HG03025 (cell line): ENCODE data around the gene TRIM69.
"Not testable (repeated sequence)": the region's sequence is repeated elsewhere in the genome, so short reads cannot be mapped to it uniquely, and the experiment has no call there.

Experiments
- ATAC-seq: cut with Tn5 transposase; IDR thresholded peaks from one replicate; pipeline ENCODE4 v1.9.1; 2021; ENCODE audit warnings: mild to moderate bottlenecking, moderate library complexity; ENCODE audit not compliant: unreplicated experiment, low FRiP score

TRIM69 gene, protein sequence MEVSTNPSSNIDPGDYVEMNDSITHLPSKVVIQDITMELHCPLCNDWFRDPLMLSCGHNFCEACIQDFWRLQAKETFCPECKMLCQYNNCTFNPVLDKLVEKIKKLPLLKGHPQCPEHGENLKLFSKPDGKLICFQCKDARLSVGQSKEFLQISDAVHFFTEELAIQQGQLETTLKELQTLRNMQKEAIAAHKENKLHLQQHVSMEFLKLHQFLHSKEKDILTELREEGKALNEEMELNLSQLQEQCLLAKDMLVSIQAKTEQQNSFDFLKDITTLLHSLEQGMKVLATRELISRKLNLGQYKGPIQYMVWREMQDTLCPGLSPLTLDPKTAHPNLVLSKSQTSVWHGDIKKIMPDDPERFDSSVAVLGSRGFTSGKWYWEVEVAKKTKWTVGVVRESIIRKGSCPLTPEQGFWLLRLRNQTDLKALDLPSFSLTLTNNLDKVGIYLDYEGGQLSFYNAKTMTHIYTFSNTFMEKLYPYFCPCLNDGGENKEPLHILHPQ

GRCh38 chr15:44736181-44736765 is at the start of gene TRIM69:
Gene TRIM69 (plus strand): TSS chr15:44736528. CDS start chr15:44736705, 177 bp downstream.
- no peak for ATAC-seq

GRCh38 chr15:44689318-44689717 is 47.0 kb upstream of the TRIM69 start:
- not testable (repeated sequence) for ATAC-seq

DNA sequence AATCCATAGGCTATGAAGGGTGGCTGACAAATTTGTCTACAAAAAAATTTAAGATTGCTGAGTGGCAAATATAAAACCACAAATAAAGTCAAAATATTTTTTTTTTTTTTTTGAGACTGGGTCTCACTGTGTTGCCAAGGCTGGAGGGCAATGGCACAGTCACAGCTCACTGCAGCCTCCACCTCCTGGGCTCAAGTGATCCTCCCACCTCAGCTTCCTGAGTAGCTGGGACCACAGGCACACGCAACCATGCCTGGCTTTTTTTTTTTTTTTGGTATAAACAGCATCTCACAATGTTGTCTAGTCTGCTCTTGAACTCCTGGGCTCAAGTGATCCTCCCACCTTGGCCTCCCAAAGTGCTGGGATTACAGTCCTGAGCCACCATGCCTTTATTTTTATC is 46.1 kb upstream of the TRIM69 start:
- not testable (repeated sequence) for ATAC-seq

GRCh38 chr15:44692659-44693058 is 43.7 kb upstream of the TRIM69 start:
- no peak for ATAC-seq

GRCh38 chr15:44694416-44694815 is 41.9 kb upstream of the TRIM69 start:
- ATAC-seq, result no peak

DNA sequence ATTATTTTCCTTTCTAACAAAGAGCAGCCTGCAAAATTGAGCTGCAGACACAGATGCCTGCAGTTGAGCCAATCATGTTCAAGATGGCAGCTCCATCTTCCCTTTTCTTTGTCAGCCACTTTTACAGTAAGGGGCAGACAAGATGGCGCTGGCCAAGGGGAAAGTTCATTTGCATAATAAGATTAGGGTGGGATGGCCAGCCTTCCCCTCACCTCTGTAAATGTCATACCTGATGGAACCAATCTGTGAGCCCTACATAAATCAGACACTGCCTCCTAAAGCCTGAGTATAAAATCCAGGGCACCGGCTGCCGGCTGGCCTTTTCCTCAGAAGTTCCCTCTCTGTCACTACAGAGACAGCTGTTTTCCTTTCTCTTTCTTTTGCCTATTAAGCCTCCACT is 41.0 kb upstream of the TRIM69 start:
- no peak for ATAC-seq

DNA sequence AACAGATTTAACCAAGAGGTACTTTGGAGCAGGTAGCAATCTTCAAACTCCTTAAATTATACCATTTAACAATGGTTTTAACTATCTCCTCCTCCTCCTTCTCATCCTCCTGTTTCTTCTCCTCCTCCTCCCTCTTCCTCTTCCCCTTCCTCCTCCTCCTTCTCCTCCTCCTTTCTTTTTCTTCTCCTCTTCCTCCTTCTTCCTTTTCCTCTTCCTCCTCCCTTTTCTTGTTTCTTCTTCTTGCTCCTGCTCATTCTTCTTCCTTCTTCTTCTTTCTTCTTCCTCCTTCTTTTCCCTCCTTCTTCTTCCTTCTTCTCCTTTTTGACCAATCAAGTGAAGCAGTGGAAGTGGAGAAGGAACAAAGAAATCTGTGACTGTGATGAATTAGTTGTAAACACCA is 39.3 kb upstream of the TRIM69 start:
- ATAC-seq, result no peak

GRCh38 chr15:44698641-44699040 is 37.7 kb upstream of the TRIM69 start:
- no peak for ATAC-seq

DNA sequence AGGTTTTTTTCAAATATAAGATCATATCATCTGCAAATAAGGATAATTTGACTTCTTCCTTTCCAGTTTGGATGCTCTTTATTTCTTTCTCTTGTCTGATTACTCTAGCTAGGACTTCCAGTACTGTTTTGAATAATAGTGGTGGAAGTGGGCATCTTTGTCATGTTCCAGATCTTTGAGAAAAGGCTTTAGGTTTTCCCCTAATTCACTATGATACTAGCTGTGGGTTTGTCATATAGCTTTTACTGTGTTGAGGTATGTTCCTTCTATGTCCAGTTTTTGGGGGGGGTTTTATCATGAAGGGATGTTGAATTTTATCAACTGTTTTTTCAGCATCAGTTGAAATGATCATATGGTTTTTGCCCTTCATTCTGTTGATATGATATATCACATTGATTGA is 35.7 kb upstream of the TRIM69 start:
- ATAC-seq, result not testable (repeated sequence)

DNA sequence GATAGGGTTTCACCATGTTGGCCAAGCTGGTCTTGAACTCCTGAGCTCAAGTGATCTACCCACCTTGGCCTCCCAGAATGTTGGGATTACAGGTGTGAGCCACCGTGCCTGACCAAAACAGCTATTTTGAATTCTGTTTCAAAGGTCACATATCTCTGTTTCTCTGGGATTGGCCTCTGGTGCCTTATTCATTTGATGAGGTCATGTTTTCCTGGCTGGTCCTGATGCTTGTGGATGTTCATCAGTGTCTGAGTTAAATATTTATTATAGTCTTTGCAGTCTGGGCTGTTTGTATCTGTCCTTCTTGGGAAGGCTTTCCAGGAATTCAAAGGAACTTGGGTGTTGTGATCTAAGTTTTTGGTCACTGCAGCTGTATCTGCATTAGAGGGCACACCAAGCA is 30.3 kb upstream of the TRIM69 start:
- ATAC-seq, result no peak

DNA sequence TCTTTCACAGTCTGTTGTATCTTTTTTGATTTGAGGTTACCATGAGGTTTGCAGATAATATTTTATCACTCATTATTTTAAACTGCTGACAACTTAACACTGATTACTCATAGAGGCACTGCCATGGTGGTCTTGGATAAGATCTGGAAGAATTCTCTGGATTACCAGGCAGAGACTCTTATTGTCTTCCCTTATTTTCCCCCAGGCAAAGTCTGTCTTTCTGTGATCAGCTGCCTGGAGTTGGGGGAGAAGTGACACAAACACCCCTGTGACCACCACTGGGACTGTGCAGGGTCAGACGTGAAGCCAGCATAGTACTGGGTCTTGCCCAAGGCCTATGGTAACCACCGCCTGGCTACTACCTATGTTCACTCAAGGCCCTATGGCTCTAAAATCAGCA is 29.9 kb upstream of the TRIM69 start:
- no peak for ATAC-seq

DNA sequence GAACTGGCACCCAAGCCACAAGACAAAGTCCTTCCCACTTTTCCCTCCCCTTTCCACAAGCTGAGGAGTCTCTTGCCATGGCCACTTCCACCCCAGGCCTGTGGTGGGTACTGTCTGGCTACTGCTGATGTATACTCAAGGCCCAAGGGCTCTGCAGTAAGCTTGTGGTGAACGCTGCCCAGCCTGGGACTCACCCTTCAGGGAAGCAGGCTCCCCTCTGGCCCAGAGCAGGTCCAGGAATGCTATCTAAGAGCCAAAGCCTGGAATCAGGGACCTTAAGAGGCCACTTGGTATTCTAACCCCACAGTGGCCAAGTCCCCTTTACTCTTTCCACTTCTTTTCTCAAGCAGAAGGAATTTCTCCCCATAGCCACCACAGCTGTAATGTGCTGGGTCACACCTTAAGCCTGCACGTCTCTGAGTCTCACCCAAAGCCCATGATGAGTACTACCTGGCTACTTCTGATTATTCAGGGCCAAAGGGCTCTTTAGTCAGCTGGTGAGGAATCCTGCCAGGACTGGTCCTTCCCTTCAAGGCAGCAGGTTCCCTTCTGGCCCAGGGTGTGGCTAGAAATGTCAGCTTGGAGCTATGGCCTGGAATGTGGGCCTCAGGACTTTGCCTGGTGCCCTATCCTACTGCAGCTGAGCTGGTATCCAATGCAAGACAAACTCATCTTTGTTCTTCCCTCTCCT is 29.2 kb upstream of the TRIM69 start:
- ATAC-seq, result no peak

DNA sequence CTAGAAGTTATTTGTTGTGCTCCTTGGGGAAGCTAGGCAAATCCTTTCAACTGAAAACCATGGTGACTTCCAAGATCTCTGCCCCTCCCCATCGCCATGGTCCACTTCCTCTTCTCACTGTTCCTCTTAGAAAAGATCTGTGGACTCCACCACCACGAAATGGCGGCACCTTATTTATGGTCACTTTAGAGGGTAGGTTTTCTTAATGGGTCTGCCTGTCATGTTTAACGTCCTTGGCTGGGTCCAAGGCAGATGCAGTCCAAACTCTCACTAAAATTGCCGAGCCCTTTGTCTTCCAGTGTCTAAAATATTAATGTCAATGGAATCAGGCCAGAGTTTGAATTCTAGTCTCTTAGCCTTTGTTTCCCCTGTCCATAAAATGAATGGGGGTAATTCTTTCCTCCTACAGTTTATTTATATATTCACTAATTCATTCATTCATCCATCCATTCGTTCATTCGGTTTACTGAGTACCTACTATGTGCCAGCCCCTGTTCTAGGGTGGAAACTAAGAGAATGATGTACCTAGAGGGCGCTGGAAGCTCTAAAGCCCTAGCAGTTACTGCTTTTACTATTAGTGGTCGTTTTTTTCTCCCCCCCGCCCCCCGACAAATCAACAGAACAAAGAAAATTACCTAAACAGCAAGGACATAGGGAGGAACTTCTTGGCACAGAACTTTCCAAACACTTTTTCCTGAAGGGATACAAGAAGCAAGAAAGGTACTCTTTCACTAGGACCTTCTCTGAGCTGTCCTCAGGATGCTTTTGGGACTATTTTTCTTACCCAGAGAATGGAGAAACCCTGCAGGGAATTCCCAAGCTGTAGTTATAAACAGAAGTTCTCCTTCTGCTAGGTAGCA is 25.9 kb upstream of the TRIM69 start:
- ATAC-seq, result no peak

DNA sequence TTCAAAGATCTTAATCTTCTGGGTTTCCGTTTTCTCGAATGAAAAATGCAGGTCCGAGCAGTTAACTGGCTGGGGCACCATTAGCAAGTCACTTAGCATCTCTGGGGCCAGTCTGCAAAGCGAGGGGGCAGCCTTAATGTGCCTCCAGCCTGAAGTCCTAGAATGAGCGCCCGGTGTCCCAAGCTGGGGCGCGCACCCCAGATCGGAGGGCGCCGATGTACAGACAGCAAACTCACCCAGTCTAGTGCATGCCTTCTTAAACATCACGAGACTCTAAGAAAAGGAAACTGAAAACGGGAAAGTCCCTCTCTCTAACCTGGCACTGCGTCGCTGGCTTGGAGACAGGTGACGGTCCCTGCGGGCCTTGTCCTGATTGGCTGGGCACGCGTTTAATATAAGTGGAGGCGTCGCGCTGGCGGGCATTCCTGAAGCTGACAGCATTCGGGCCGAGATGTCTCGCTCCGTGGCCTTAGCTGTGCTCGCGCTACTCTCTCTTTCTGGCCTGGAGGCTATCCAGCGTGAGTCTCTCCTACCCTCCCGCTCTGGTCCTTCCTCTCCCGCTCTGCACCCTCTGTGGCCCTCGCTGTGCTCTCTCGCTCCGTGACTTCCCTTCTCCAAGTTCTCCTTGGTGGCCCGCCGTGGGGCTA is 25.1 kb upstream of the TRIM69 start, which contains the start of the genes B2M and PATL2:
Gene B2M, plus strand, starts transcription at position 422 of the 647 bp plus-strand sequence. Its CDS starts 30 bp downstream, at position 452.
Gene PATL2, minus strand, starts transcription at position 228 of the 647 bp plus-strand sequence. CDS start 34,833 bp downstream, outside the sequence.
- ATAC-seq, result peak; percentile 69

DNA sequence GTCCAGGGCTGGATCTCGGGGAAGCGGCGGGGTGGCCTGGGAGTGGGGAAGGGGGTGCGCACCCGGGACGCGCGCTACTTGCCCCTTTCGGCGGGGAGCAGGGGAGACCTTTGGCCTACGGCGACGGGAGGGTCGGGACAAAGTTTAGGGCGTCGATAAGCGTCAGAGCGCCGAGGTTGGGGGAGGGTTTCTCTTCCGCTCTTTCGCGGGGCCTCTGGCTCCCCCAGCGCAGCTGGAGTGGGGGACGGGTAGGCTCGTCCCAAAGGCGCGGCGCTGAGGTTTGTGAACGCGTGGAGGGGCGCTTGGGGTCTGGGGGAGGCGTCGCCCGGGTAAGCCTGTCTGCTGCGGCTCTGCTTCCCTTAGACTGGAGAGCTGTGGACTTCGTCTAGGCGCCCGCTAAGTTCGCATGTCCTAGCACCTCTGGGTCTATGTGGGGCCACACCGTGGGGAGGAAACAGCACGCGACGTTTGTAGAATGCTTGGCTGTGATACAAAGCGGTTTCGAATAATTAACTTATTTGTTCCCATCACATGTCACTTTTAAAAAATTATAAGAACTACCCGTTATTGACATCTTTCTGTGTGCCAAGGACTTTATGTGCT is 24.5 kb upstream of the TRIM69 start:
- peak; percentile 19 for ATAC-seq

DNA sequence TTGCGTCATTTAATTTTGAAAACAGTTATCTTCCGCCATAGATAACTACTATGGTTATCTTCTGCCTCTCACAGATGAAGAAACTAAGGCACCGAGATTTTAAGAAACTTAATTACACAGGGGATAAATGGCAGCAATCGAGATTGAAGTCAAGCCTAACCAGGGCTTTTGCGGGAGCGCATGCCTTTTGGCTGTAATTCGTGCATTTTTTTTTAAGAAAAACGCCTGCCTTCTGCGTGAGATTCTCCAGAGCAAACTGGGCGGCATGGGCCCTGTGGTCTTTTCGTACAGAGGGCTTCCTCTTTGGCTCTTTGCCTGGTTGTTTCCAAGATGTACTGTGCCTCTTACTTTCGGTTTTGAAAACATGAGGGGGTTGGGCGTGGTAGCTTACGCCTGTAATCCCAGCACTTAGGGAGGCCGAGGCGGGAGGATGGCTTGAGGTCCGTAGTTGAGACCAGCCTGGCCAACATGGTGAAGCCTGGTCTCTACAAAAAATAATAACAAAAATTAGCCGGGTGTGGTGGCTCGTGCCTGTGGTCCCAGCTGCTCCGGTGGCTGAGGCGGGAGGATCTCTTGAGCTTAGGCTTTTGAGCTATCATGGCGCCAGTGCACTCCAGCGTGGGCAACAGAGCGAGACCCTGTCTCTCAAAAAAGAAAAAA is 23.9 kb upstream of the TRIM69 start:
- ATAC-seq, result no peak

DNA sequence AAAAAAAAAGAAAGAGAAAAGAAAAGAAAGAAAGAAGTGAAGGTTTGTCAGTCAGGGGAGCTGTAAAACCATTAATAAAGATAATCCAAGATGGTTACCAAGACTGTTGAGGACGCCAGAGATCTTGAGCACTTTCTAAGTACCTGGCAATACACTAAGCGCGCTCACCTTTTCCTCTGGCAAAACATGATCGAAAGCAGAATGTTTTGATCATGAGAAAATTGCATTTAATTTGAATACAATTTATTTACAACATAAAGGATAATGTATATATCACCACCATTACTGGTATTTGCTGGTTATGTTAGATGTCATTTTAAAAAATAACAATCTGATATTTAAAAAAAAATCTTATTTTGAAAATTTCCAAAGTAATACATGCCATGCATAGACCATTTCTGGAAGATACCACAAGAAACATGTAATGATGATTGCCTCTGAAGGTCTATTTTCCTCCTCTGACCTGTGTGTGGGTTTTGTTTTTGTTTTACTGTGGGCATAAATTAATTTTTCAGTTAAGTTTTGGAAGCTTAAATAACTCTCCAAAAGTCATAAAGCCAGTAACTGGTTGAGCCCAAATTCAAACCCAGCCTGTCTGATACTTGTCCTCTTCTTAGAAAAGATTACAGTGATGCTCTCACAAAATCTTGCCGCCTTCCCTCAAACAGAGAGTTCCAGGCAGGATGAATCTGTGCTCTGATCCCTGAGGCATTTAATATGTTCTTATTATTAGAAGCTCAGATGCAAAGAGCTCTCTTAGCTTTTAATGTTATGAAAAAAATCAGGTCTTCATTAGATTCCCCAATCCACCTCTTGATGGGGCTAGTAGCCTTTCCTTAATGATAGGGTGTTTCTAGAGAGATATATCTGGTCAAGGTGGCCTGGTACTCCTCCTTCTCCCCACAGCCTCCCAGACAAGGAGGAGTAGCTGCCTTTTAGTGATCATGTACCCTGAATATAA is 23.0 kb upstream of the TRIM69 start:
- ATAC-seq, result no peak
